VCaP (cell line): ENCODE measurements around the gene TCF19.

Source experiments
- H3K27ac ChIP-seq: fragments of 450-650 bp; 2 replicates; pipeline ENCODE4 v1.5.1; 2017
- TF ChIP-seq, protein P1 (sequence below): fragments of 450-650 bp; conservative IDR thresholded peaks from 2 replicates; pipeline ENCODE4 v1.5.1; 2017; ENCODE audit warnings: mild to moderate bottlenecking, moderate library complexity

Gene TCF19

DNA sequence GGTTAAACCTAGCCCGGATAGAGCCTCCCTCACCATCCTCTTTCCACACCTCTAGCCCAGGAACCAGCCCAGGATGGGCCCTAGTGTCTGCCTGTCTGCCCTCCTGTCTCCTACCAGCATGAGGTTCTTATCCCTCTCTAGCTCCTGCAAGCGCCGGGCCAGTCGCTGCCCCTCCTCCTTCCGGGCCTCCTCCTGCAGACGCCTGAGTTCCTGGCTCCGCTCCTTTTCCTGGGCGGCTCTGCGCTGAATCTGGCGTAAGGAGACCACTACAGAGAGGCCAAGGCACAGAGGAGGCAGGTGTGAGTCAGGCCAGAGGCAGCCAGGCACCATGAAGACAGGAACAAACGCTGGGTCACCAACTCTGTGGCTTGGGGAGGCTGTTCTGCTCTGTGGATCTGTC is 15.2 kb upstream of the TCF19 start:
- no peak overlapping the region for H3K27ac ChIP-seq
- TF ChIP-seq, protein P1, sequence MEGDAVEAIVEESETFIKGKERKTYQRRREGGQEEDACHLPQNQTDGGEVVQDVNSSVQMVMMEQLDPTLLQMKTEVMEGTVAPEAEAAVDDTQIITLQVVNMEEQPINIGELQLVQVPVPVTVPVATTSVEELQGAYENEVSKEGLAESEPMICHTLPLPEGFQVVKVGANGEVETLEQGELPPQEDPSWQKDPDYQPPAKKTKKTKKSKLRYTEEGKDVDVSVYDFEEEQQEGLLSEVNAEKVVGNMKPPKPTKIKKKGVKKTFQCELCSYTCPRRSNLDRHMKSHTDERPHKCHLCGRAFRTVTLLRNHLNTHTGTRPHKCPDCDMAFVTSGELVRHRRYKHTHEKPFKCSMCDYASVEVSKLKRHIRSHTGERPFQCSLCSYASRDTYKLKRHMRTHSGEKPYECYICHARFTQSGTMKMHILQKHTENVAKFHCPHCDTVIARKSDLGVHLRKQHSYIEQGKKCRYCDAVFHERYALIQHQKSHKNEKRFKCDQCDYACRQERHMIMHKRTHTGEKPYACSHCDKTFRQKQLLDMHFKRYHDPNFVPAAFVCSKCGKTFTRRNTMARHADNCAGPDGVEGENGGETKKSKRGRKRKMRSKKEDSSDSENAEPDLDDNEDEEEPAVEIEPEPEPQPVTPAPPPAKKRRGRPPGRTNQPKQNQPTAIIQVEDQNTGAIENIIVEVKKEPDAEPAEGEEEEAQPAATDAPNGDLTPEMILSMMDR, result no peak

DNA sequence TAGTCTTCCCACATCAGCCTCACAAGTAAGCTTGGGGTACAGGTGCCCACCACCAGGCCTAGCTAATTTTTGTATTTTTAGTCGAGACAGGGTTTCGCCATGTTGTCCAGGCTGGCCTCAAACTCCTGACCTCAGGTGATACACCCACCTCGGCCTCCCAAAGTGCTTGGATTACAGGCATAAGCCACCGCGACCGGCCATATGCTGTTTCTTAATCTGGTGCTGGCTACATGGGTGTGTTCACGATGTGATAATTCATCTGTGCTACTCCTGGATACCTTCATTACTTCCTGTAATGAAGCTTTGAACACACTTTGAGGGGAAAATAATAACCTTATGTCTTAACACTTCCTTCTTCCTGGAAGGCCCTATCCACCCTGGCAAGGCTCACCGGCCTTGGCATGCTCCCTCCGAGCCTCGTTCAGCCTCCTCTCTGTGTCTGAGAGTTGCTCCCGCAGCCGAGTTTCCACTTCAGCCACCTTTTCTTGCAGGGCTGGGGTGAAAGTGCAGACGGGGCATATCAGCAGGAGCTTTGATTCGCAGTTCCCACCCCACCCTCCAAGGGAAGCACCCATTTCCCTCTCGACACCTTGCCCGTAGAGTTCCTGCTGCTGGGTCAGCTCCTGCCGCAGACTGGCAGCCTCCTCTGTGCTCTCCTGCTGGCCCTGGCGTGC is 14.0 kb upstream of the TCF19 start:
- TF ChIP-seq, protein P1, result no peak
- H3K27ac ChIP-seq, result no peak overlapping the region

DNA sequence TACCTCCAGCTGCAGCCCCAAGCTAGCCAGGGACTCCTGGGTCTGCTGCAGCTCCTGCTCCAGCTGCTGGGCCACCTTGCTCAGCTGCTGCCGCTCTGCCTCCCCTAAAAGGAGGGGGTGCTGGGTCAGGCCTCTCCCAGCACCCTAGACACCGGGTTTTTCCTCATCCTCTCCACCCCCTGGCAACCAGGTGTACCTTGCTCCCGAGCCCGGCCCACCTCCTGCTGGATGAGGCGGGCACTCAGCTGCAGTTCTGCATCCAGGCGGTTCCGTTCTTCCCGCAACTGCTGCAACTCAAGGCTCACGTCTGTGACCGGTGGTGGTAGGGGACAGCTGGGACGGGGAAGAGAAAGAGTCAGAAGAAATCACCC is 13.4 kb upstream of the TCF19 start:
- TF ChIP-seq, protein P1, result no peak
- H3K27ac ChIP-seq, result no peak overlapping the region

DNA sequence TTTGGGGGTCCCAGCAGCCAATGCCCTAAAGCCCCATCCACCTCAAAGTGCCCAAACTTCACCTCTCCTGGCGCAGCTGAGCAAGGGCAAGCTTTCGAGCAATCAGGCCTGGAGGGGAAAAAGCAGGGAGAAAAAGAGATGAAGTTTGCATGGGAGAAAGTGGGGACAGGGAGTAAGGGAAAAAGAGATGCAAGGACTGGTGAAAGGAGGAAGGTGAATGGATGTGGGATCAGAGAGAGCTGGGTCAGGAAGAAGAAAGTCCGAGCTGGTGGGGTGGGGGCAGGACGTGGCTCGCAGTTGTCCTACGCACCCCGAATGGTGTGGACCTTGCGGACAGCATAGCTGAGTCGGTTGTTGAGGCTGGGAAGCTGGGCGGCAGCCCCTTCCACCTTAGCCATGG is 13.0 kb upstream of the TCF19 start:
- no peak overlapping the region for H3K27ac ChIP-seq

DNA sequence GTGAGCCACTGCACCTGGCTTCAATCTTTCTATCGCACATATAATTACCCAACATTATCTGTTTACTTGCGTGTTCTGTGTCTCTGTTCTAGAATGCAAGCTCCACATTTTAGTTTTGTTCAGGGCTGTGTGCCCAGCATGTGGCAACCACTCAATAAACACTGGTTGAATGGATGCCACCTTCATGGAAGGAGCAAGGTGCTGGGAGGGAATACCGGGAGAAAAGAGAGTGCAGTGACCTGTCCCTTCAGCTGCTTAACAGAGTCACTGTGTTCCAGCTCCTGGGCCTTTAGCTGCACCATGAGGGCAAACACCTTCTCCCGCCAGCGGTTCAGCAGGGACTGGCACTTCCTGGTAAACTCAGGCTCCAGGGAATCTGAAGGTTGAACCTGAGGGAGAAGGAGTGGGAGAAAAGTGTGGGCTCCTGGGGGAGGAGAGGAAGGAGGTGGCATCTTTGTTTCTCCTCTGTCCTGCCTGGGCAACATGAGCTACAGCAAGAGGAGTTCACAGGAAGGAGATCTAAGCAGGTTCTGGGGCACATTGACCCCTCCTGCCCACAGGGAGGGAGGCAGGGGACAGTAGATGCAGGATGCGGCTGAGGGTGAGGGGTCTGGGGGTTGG is 8.5 kb upstream of the TCF19 start:
- H3K27ac ChIP-seq, result no peak overlapping the region
- TF ChIP-seq, protein P1, result no peak

More for the DNA sequence above, 13.0 kb upstream of the TCF19 start:
- TF ChIP-seq, protein P1, result no peak

DNA sequence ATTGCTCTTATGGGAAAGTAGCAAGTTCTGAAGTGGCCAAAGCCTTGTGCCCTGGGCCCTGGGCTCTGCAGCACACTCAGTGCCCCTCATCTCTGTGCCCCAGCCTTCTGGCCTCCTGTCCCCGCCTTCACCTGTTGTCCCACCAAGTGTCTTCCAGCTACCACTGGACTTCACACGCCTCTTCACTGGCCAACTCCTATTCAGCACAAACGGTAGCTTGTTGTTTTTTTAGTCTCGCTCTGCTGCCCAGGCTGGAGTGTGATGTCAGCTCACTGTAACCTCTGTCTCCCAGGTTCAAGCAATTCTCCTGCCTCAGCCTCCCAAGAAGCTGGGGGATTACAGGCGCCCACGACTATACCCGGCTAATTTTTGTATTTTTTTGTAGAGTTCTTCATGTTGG is 5.6 kb upstream of the TCF19 start:
- TF ChIP-seq, protein P1, result no peak
- no peak overlapping the region for H3K27ac ChIP-seq

DNA sequence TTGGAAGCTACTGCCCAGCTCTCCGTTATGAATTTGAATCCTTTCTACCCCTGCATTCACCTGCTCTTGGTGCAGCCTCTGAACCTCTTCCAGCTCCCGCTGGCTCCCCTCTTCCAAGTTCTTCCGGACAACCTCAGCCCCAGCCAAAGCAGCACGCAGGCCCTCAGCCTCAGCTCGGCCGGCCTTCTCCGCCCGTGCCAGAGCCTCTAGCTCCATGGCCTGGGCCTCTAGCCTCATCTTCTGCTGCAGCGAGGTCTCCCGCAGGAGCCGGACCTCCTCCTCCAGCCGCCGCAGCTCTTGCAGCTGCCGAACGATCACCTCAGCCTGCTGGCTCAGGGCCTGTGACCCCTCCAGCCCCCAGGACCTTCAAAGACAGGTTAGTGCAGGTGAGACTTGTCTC is 4.0 kb upstream of the TCF19 start:
- TF ChIP-seq, protein P1, result no peak
- H3K27ac ChIP-seq, result no peak overlapping the region
